ENCODE data around the gene SCARF1. TPM values are rescaled to one million over a fixed set of nuclear protein-coding genes. Genes with fewer than 3 reads are reported as not detected.

SCARF1 gene
- total RNA-seq, 1 experiment from 2014 or later = 4.9 TPM

GRCh38 chr17:1639549-1640180 is 5.9 kb downstream of the SCARF1 start (continued):
- no peak for TF ChIP-seq ATF3 (CRISPR knock-in tag; conservative IDR thresholded peaks at IDR 0.05)
- no peak for TF ChIP-seq ZNF425 (CRISPR knock-in tag; conservative IDR thresholded peaks at IDR 0.05)
- no peak for TF ChIP-seq TCF7 (CRISPR knock-in tag; IDR thresholded peaks at IDR 0.05; ENCODE audit: low read depth)
- TF ChIP-seq SOX15 (CRISPR knock-in tag; IDR thresholded peaks at IDR 0.05) = no peak
- TF ChIP-seq E2F4 (CRISPR knock-in tag; IDR thresholded peaks at IDR 0.05; ENCODE audit: borderline replicate concordance, low read depth) = no peak

- no peak overlapping the region for H3K27ac Mint-ChIP-seq
- peaks cover 2% of the 10 kb centered on the region for H3K36me3 Mint-ChIP-seq
- DNase-seq (ENCODE audit: low spot score) = no peak
- no peak for TF ChIP-seq CDX4 (CRISPR knock-in tag; IDR thresholded peaks at IDR 0.05; ENCODE audit: borderline replicate concordance)
- H3K4me1 Mint-ChIP-seq = peaks cover 17% of the 10 kb centered on the region
- no peaks in the 10 kb centered on the region for H3K9me3 Mint-ChIP-seq
- H3K4me3 Mint-ChIP-seq = no peak overlapping the region
- no peaks in the 10 kb centered on the region for H3K27me3 Mint-ChIP-seq (ENCODE audit: low read depth)
- CTCF ChIA-PET = interaction anchor here (0.6 to 5.4 kb wide), 5 partner anchors 9 to 106 kb away, joined by 3 to 59 read pairs (median 9); partner anchors contain the start of genes RILP and SLC43A2
- POLR2A ChIA-PET = no interaction called here
- ATAC-seq = no peak
Measured at GRCh38 chr17:1638624-1639300, 6.8 kb downstream of the SCARF1 start.

- POLR2A ChIA-PET = no interaction called here
- no peak overlapping the region; the same call in 1 of the 2 replicates for H3K27ac Mint-ChIP-seq
- CTCF ChIA-PET = interaction anchor here (1.0 to 5.4 kb wide), 4 partner anchors 9 to 105 kb away, joined by 3 to 59 read pairs (median 11); partner anchors contain the start of genes RILP and SLC43A2
- TF ChIP-seq ZNF263 (CRISPR knock-in tag; IDR thresholded peaks at IDR 0.05; ENCODE audit: low read depth) (no peak), ATF6 (CRISPR knock-in tag; IDR thresholded peaks at IDR 0.05) (no peak), ZNF232 (CRISPR knock-in tag; IDR thresholded peaks at IDR 0.05) (no peak), ZNF138 (CRISPR knock-in tag; conservative IDR thresholded peaks at IDR 0.05) (no peak), ZMAT4 (CRISPR knock-in tag; IDR thresholded peaks at IDR 0.05) (no peak), GABPB1 (CRISPR knock-in tag; IDR thresholded peaks at IDR 0.05) (no peak), CREB1 (CRISPR knock-in tag; IDR thresholded peaks at IDR 0.05) (no peak), ZNF512 (CRISPR knock-in tag; IDR thresholded peaks at IDR 0.05; ENCODE audit: borderline replicate concordance) (no peak), ETV6 (CRISPR knock-in tag; IDR thresholded peaks at IDR 0.05) (no peak), JUN (CRISPR knock-in tag; IDR thresholded peaks at IDR 0.05) (no peak), FOXJ3 (CRISPR knock-in tag; IDR thresholded peaks at IDR 0.05; ENCODE audit: borderline replicate concordance) (no peak), PREB (CRISPR knock-in tag; IDR thresholded peaks at IDR 0.05; ENCODE audit: borderline replicate concordance) (no peak)
Measured at GRCh38 chr17:1638171-1638590, 7.4 kb downstream of the SCARF1 start.

More at GRCh38 chr17:1638171-1638590, 7.4 kb downstream of the SCARF1 start:
- no peak for ATAC-seq
- H3K4me3 Mint-ChIP-seq = no peak overlapping the region
- H3K4me1 Mint-ChIP-seq = peaks cover 17% of the 10 kb centered on the region
- H3K9me3 Mint-ChIP-seq = no peaks in the 10 kb centered on the region
- peaks cover 2% of the 10 kb centered on the region for H3K36me3 Mint-ChIP-seq
- no peaks in the 10 kb centered on the region for H3K27me3 Mint-ChIP-seq (ENCODE audit: low read depth)
- no peak for DNase-seq (ENCODE audit: low spot score)
